Fibroblast of villous mesenchyme (primary cell): ENCODE results near the gene ZNF382. TPM values are rescaled to one million over a fixed set of nuclear protein-coding genes. Genes with fewer than 3 reads are reported as not detected.

Source experiments
- DNase-seq: peaks from one replicate; pipeline ENCODE4 v3.0.0-alpha.2; 2010; ENCODE audit warnings: low read depth
- H3K4me3 ChIP-seq: 2 replicates; pipeline ENCODE4 v1.5.1; 2011; ENCODE audit warnings: low read depth, mild to moderate bottlenecking, low read length
- CTCF ChIP-seq: IDR thresholded peaks from 2 replicates; pipeline ENCODE4 v1.5.1; 2012; ENCODE audit warnings: low read depth, mild to moderate bottlenecking, low read length; ENCODE audit not compliant: insufficient read depth
- total RNA-seq: library from RNA; depleted of rRNA; stranded (reverse); fragments of >200 nt; gene quantifications from 2 replicates; pipeline ENCODE4 v1.2.3, GENCODE V29; 2012

Gene ZNF382
- total RNA-seq, 1 donor, result 10.4 TPM

- peak; percentile 2 for DNase-seq
- H3K4me3 ChIP-seq, result no peak overlapping the region
- TF ChIP-seq CTCF, result no peak
Observed at GRCh38 chr19:36638862-36639510, 33.9 kb downstream of the ZNF382 start.

- DNase-seq, result no peak
- TF ChIP-seq CTCF, result no peak
Observed at GRCh38 chr19:36646746-36647145, 41.6 kb downstream of the ZNF382 start.

GRCh38 chr19:36652958-36653357 is 47.8 kb downstream of the ZNF382 start:
- TF ChIP-seq CTCF, result no peak
- H3K4me3 ChIP-seq, result no peak overlapping the region
- no peak for DNase-seq

More at GRCh38 chr19:36646746-36647145, 41.6 kb downstream of the ZNF382 start:
- no peak overlapping the region for H3K4me3 ChIP-seq

- TF ChIP-seq CTCF, result no peak
- DNase-seq, result no peak
- peak overlapping the region; percentile 98 for H3K4me3 ChIP-seq
Observed at GRCh38 chr19:36665832-36666231, 60.7 kb downstream of the ZNF382 start.

GRCh38 chr19:36668646-36669045 is 63.5 kb downstream of the ZNF382 start:
- TF ChIP-seq CTCF, result no peak
- no peak overlapping the region for H3K4me3 ChIP-seq
- no peak for DNase-seq

- H3K4me3 ChIP-seq, result no peak overlapping the region
- TF ChIP-seq CTCF, result no peak
- DNase-seq, result no peak
Observed at GRCh38 chr19:36672368-36672767, 67.3 kb downstream of the ZNF382 start.

- no peak for DNase-seq
- no peak for TF ChIP-seq CTCF
- H3K4me3 ChIP-seq, result no peak overlapping the region
Observed at GRCh38 chr19:36674201-36674600, 69.1 kb downstream of the ZNF382 start.
